Daoy (cell line): ENCODE measurements around the gene DYSF. TPM values are rescaled to one million over a fixed set of nuclear protein-coding genes. Genes with fewer than 3 reads are reported as not detected.
A peak's percentile ranks its signal among the peaks of the same experiment; 100 is the strongest.

Experiments
- DNase-seq: peaks from one replicate; pipeline ENCODE4 v3.0.0-alpha.2; 2015; ENCODE audit warnings: low read depth
- total RNA-seq: library from RNA; depleted of rRNA; stranded (reverse); fragments of >200 nt; shearing (Covaris generic); gene quantifications from 2 replicates; pipeline ENCODE4 v1.2.3, GENCODE V29; 2014

Gene DYSF
- total RNA-seq, 1 experiment from 2014 or later, result 0.23 TPM

DNA sequence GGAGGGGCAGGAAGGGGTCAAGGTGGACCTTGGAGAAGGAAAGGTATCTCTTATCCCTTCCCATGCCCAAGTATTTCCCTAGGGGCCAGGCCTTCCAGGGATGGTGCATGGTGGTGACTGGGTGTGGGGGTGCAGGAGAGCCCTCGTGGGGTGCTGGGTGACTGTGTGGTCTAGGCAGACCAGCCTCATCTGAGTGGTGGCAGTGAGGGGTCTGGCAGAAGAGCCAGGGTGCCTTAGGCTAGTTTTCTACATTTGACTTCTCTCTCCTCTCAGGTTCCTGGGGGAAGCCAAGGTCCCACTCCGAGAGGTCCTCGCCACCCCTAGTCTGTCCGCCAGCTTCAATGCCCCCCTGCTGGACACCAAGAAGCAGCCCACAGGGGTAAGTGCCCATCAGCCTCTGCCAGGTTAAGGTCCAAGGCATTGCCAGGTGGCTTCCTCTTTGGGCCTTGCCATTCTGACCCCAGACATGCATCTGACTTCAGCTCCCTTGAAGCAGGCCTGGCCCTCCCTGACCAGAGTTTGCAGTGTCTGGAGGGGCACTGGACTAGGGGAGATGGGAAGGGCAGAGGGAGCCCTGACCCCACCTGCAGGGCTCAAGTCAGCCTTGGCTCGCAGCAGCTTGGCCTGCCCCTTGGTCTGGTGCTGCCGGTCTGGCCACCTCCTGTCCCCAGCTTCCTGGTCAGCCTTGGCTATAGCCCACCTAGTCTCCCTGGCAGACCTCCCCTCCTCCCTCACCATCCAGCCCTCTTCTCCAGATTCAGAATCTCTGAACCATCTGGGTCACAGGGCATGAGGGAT is 49.8 kb downstream of the DYSF start:
- no peak for DNase-seq

- no peak for DNase-seq
Measured at GRCh38 chr2:71503837-71504236, 50.5 kb downstream of the DYSF start.

- DNase-seq, result no peak
Measured at GRCh38 chr2:71504611-71505010, 51.2 kb downstream of the DYSF start.

GRCh38 chr2:71505086-71505769 is 51.9 kb downstream of the DYSF start:
- peak; percentile 23 for DNase-seq

GRCh38 chr2:71505770-71506140 is 52.4 kb downstream of the DYSF start:
- DNase-seq, result no peak

DNA sequence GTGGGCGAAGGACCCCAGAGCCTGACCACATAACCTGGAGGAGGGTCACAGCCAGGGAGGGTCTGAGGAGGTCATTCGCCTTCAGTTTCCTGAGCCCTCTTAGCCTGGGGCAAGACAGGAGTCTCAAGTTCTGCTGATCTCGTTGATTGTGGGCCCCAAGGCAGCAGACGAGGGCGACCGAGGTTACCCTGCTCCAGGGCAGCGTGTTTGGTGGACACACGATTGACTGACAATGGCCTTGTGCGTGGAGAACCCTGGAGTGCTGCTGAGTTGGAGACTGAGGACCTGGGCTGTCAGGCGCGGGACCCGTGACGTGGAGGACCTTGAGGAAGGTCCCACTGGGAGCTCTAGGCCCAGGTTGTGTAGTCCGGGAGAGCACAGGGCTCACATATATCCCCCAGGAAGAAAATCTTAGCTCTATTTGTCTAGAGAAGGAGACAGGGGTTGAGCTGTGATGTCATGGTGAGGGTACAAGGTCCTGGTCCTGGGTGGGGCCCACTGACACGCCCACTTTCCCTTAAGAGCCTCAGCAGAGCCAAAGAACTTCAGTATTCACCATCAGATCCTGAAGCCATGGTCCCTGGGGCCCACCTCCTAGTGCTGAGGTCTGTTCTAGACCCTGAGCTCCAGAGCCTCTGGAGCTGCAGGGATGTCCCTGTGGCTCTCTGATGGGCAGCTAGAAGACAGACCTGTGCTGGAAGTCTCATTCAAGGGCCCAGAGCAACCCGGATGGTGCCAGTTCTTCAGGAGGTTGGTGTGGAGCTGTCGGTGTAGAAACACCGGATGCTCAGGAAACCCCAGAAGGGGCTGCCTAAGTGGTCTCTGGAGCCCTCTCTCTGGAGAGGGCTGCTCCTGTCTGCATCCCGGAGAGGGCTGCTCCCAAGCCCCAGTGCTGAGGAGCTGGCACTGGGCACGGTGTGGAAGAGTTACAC is 53.1 kb downstream of the DYSF start:
- DNase-seq, result no peak

- DNase-seq, result no peak
Measured at GRCh38 chr2:71507476-71507875, 54.1 kb downstream of the DYSF start.

DNA sequence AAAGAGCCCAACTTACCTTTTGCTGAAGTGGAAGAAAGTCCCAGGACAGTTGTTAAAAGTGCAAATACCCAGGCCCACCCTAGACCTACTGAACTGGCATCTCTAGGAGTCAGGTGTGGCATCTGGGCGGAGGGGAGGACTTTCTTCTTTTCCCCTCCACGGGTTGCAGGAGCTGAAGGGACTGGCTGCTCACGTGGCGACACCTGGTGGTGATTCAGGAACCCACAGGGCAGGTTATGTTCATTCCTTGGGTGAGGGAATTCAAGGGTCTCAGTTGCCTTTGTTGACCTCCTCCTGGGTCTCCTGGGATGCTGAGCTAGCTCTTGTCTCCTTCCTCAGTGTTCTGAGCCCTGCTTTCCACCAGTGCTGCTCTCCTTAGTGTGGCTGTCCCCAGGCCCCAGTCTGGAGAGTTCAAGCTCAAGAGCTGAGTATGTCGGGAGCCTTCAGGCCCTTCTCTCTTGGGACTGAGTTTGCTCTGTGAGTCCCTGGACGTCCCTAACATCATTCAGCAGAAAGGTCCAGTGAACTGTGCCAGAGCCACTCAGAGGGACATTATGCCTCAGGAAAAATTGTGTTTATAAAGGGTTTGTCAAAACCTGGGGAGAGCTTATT is 56.9 kb downstream of the DYSF start:
- DNase-seq, result peak; percentile 67

GRCh38 chr2:71510938-71511337 is 57.6 kb downstream of the DYSF start:
- no peak for DNase-seq

- no peak for DNase-seq
Measured at GRCh38 chr2:71511776-71512175, 58.4 kb downstream of the DYSF start.

- no peak for DNase-seq
Measured at GRCh38 chr2:71512386-71512785, 59.0 kb downstream of the DYSF start.

DNA sequence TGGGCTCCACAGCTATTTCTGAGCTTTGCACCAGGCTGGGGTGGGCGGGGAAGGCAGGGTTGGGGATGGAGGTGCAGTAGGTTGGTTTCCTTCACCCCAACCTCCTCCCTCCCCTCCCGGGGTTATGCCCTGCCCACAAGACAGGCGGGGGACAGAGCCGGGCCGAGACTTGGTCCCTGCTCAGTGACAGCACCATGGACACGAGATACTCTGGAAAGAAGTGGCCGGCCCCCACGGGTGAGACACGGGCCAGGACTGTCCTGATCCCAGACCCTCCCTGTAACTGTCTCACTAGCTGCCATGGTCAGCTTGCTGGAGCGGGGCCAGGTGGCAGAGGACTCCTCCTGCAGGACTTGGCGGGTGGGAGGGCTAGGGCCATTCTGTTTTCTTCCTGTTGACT is 59.7 kb downstream of the DYSF start:
- DNase-seq, result no peak

DNA sequence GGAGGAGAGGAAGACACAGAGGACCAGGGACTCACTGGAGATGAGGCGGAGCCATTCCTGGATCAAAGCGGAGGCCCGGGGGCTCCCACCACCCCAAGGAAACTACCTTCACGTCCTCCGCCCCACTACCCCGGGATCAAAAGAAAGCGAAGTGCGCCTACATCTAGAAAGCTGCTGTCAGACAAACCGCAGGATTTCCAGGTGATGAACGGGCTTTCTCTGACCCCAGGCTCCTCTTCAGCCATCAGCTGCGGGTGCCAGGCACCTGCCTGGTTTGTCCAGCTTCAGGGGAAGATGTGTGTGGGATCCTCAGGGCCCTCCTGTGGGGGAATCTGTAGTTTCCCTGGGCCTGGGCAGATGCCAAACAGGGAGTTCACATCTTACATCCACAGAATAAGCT is 60.4 kb downstream of the DYSF start:
- DNase-seq, result no peak

DNA sequence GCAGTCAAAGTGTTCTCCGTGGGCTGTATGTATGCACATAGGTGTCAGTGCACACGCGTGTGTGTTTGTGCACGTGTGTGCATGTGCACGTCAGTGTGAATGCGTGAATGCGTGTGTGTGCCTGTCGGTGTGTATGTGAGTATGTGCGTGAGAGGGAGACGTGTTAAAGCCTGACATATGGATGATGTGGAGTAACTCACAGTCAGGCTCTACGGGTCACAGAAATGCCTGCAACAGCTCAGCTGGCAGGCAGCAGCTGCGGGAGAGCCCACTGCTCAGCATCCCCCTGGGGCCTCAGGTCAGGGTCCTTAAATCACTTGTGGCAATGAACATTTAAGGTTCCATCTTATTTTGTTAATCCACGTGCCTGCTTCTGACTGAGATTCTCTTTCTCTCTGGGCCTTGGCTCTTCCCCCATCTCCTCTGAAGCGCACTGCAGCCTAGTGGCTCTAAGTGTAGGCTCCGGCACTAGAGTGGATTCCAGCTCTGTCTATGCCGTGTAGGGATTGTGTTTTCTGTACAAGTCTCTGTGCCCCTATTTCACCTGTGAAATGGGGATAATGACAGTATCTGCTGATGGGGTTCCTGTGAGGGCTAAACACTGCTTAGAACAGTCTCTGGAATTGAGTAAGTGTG is 63.0 kb downstream of the DYSF start:
- DNase-seq, result no peak

DNA sequence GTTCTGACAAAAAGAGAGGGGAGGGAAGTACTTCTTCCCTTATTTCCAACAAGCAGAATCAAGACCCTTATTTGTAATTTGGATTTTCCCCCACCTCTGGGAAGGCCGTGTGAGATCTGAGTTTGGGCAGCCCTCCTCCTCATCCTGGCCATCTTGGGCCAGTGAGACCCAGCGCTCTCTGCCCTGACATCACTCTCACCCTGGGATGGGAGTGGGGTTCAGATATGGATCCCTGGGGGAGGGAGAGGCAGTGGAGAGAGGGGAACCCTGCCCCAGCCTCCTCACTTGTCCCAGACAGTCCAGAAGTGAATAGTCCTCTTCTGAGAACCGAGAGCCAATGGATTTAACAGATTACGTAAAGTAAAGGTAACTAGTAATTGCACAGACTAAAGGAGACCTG is 64.5 kb downstream of the DYSF start:
- no peak for DNase-seq

- DNase-seq, result no peak
Measured at GRCh38 chr2:71521436-71521950, 68.1 kb downstream of the DYSF start.

GRCh38 chr2:71524476-71524875 is 71.1 kb downstream of the DYSF start:
- no peak for DNase-seq

DNA sequence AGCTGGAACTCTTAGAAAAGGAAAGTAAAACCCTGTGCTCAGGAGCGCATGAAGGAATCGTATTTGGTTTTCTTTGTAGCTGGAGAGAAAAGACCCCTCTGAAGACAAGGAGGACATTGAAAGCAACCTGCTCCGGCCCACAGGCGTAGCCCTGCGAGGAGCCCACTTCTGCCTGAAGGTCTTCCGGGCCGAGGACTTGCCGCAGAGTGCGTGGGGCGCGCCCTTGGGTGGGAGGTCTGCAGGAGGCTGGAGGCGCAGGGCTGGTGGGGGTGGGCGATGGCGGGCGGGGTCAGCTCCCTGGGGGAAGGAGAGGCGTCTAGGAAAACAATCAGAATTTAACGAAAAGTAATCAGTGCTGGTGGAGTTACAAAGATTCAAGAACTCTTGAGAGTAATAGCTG is 72.8 kb downstream of the DYSF start:
- DNase-seq, result no peak

GRCh38 chr2:71526975-71527374 is 73.6 kb downstream of the DYSF start:
- DNase-seq, result no peak

DNA sequence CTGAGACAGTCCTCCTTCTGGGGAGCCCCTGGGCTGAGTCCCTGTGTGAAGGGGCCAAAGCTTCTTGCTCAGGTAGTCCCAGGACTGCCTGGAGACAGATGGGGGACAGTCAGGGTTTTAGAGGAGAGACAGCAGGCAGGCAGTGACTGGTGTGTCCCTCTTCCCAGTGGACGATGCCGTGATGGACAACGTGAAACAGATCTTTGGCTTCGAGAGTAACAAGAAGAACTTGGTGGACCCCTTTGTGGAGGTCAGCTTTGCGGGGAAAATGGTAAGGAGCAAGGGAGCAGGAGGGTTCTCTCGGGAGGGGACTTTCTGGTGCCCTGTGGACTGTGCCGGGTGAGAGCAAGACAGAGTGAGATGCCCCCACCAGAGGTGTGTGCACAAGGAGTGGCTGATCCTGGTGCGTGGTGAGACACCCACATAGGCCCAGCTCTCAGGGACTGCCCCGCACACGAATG is 74.8 kb downstream of the DYSF start:
- DNase-seq, result no peak

DNA sequence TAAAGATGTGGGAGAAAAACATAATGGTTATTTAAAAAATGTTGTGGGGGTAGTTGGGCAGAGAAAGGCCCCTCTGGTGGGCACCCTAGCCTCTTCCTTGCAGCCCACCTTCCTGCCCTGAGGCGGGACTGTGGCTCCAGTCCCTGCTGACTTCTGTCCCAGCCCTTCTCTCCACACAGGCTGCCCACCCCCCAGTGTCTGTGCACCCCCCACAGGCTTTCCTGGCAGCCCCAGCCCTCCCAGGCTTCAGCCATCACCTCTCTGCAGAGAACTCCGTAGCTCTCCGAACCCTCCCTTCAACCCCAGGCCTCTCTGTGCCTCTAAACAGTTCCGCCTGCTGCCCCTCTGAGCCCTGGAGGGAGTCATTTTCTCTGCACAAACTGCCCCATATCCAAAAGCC is 75.4 kb downstream of the DYSF start:
- DNase-seq, result no peak
